GM13976 (cell line): ENCODE data around the gene JAZF1.

Source experiments
- DNase-seq: peaks from one replicate; pipeline ENCODE4 v3.0.0; 2012; ENCODE audit warnings: low spot score
- in situ Hi-C: fragments of 300-500 bp; cut with MboI; formaldehyde crosslinking; loops from one replicate; pipeline ENCODE4 v1.12.0; 2022; ENCODE audit warnings: low sequenced_read_pairs, mixed read lengths, inconsistent platforms; ENCODE audit not compliant: unreplicated experiment
- TF ChIP-seq, protein P1 (sequence below): IDR thresholded peaks from 2 replicates; pipeline ENCODE4 v1.5.1; 2012; ENCODE audit warnings: borderline replicate concordance, mild to moderate bottlenecking; ENCODE audit not compliant: insufficient read depth; ENCODE audit errors: extremely low read depth, missing control alignments, control extremely low read depth

JAZF1 gene

DNA sequence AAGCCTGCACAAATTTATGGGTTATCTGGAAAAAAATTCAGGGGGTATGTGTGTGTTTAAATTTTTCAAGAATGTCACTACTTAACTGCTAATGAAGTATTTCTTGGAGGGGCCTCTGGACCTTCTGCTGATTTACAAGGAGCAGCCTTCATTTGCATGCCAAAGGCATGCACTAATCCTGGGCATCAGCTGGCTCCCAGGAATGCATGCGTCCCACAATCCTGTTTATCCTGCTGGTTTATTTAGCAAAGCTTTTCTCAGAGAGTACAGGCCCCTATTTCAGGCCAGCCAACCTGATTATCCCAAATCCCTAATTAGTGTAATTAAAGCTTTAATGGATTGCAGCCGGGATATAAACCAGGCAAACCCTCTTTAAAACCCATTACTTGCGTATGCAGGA is 270.3 kb downstream of the JAZF1 start:
- DNase-seq, result no peak
- TF ChIP-seq, protein P1, sequence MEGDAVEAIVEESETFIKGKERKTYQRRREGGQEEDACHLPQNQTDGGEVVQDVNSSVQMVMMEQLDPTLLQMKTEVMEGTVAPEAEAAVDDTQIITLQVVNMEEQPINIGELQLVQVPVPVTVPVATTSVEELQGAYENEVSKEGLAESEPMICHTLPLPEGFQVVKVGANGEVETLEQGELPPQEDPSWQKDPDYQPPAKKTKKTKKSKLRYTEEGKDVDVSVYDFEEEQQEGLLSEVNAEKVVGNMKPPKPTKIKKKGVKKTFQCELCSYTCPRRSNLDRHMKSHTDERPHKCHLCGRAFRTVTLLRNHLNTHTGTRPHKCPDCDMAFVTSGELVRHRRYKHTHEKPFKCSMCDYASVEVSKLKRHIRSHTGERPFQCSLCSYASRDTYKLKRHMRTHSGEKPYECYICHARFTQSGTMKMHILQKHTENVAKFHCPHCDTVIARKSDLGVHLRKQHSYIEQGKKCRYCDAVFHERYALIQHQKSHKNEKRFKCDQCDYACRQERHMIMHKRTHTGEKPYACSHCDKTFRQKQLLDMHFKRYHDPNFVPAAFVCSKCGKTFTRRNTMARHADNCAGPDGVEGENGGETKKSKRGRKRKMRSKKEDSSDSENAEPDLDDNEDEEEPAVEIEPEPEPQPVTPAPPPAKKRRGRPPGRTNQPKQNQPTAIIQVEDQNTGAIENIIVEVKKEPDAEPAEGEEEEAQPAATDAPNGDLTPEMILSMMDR, result no peak
- in situ Hi-C loops, result no loop called here

- no peak for DNase-seq
- in situ Hi-C loops, result no loop called here
- TF ChIP-seq, protein P1, result no peak
Measured at GRCh38 chr7:27908534-27909165, 271.9 kb downstream of the JAZF1 start.

- no peak for DNase-seq
- in situ Hi-C loops, result no loop called here
Measured at GRCh38 chr7:27906385-27907091, 274.1 kb downstream of the JAZF1 start.

GRCh38 chr7:27905951-27906350 is 274.6 kb downstream of the JAZF1 start:
- no peak for DNase-seq
- TF ChIP-seq, protein P1, result no peak
- in situ Hi-C loops, result no loop called here

More at GRCh38 chr7:27906385-27907091, 274.1 kb downstream of the JAZF1 start:
- TF ChIP-seq, protein P1, result no peak

- peak; percentile 60 for DNase-seq
- TF ChIP-seq, protein P1, result no peak
- in situ Hi-C loops, result no loop called here
Measured at GRCh38 chr7:27901028-27901760, 279.4 kb downstream of the JAZF1 start.

DNA sequence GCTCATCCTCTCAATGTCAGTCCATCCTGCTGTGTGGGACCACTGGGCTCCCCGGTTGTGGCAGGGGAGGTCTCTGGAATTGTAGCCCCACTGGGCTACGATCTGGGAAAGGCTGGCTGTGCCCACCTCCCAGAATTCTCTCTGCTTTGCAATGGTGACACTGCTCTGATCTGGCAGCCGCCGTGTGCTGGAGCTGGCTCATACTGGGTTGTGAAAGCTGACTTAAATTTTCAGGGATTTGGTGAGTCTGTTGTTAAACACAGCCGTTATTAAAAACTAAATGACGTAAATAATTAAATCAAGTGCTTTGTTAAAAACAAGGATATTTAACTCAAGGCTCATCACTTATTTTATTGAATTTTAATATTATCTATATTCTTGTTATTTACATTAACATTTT is 280.6 kb downstream of the JAZF1 start:
- in situ Hi-C loops, result no loop called here
- DNase-seq, result no peak
- TF ChIP-seq, protein P1, result no peak
